Stimulated activated CD4-positive, alpha-beta T cell treated with anti-CD3 and anti-CD28 coated beads, Interleukin-12 subunit alpha, Interleukin-12 subunit beta, amount 100 ng/mL, for 4 hours (primary cell): ENCODE data around the gene HSCB.
"Not testable (repeated sequence)": the region's sequence is repeated elsewhere in the genome, so short reads cannot be mapped to it uniquely, and the experiment has no call there.

Experiments used
- DNase-seq: peaks from one replicate; pipeline ENCODE4 v3.0.0-alpha.2; 2020

The HSCB gene

GRCh38 chr22:28741200-28741784 is 547 bp upstream of the HSCB start:
- no peak for DNase-seq

- DNase-seq = no peak
Measured at GRCh38 chr22:28742562-28742962, 723 bp downstream of the HSCB start.

GRCh38 chr22:28743852-28744251 is 2.0 kb downstream of the HSCB start:
- no peak for DNase-seq

- DNase-seq = no peak
Measured at GRCh38 chr22:28750471-28750881, 8.6 kb downstream of the HSCB start.

GRCh38 chr22:28754512-28754911 is 12.7 kb downstream of the HSCB start:
- not testable (repeated sequence) for DNase-seq

- DNase-seq = no peak
Measured at GRCh38 chr22:28759861-28760560, 18.2 kb downstream of the HSCB start.

GRCh38 chr22:28761449-28761755 is 19.6 kb downstream of the HSCB start:
- no peak for DNase-seq

GRCh38 chr22:28762000-28762399 is 20.2 kb downstream of the HSCB start:
- not testable (repeated sequence) for DNase-seq

GRCh38 chr22:28766628-28767027 is 24.8 kb downstream of the HSCB start:
- DNase-seq = no peak

GRCh38 chr22:28768701-28769393 is 27.0 kb downstream of the HSCB start:
- DNase-seq = no peak

GRCh38 chr22:28769394-28770085 is 27.7 kb downstream of the HSCB start:
- no peak for DNase-seq

- no peak for DNase-seq
Measured at GRCh38 chr22:28771195-28771791, 29.5 kb downstream of the HSCB start.

GRCh38 chr22:28772633-28773460 is 31.0 kb downstream of the HSCB start, which contains the start of gene CCDC117:
CCDC117 (plus strand) TSS chr22:28772695; CDS start chr22:28772850, 155 bp downstream.
- peak; percentile 91 for DNase-seq

- DNase-seq = no peak
Measured at GRCh38 chr22:28773461-28773867, 31.6 kb downstream of the HSCB start.

GRCh38 chr22:28774378-28774777 is 32.5 kb downstream of the HSCB start:
- no peak for DNase-seq

- DNase-seq = no peak
Measured at GRCh38 chr22:28779833-28780232, 38.0 kb downstream of the HSCB start.

- DNase-seq = no peak
Measured at GRCh38 chr22:28780296-28780695, 38.5 kb downstream of the HSCB start.

GRCh38 chr22:28783786-28784671 is 42.2 kb downstream of the HSCB start:
- no peak for DNase-seq

GRCh38 chr22:28788601-28789000 is 46.8 kb downstream of the HSCB start:
- DNase-seq = no peak

GRCh38 chr22:28791124-28791523 is 49.3 kb downstream of the HSCB start:
- no peak for DNase-seq

GRCh38 chr22:28791841-28792490 is 50.1 kb downstream of the HSCB start:
- DNase-seq = no peak
